GM19025 (cell line): ENCODE data around the gene TRUB1.
"Not testable (repeated sequence)": the region's sequence is repeated elsewhere in the genome, so short reads cannot be mapped to it uniquely, and the experiment has no call there.

Experiments
- ATAC-seq: cut with Tn5 transposase; IDR thresholded peaks from one replicate; pipeline ENCODE4 v1.9.1; 2021; ENCODE audit warnings: mild to moderate bottlenecking, low read depth, moderate library complexity; ENCODE audit not compliant: unreplicated experiment

Gene TRUB1

DNA sequence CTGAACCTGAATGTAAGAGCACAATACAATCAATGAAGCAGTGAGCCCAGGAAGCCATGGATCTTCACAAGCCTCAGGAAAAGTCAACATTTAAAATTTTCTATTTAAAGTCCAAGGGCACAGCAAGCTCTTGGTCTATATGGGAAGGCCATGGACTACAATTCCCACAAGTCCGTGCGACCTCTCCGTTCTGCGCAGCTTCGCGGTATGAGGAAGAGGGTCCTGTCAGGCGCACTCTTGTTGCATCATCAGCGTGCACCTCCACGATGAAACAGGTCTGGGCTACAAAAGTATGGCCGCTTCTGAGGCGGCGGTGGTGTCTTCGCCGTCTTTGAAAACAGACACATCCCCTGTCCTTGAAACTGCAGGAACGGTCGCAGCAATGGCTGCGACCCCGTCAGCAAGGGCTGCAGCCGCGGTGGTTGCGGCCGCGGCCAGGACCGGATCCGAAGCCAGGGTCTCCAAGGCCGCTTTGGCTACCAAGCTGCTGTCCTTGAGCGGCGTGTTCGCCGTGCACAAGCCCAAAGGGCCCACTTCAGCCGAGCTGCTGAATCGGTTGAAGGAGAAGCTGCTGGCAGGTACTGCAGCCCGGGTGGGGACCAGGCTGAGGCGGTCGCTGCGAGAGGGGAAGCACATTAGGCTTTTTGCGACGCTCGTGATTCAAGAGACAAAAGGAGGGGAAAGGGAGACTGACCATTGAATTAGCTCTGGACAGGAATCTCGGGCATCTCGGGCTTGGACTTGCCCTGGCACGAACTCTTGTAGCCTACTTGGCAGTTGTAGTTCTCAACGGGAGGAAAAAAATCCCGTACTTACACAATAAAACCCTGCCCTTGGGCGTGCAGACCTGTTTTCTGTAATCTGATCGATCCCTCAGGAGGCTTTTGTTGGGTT lies at the start of gene TRUB1:
Gene TRUB1 (plus strand): TSS at position 234 of the 894 bp plus-strand sequence. CDS start 59 bp downstream, at position 293.
- ATAC-seq: peak; percentile 100

DNA sequence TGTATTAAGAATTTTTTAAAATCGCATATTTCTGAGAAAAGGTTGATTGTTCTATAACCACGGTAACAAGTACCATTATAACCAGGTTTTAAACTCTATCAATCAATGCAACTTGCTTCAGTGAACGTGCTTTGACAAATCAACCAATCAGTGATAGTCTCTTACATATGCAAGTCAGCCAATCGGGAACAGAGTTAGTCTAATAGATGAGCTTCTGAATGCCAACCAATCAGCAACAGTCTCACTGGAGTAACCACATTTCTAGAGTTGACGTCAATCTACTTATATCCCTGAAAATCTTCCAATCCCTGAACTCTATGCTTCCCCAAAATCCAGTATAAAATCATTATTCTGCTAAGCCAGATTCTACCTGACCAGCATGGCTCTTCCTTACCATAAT lies 44.7 kb upstream of the TRUB1 start:
- no peak for ATAC-seq

DNA sequence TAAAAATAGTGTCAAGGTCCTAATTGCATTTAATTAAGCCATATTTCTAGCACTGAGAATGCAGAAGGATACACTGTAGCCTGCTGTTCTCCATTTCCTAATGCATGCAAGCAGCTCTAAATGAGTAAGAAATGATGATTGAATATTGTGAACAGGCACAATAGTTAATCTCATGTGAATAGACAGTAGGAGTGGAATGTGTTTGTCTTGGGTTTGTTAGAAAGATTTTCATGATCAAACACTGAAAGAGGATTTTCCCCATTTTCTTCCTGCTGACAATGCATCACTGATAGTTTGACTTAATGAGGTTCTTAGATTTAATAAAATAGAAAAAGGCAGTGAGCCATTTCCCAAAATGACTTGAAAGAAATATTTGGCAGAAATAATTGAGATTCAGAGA lies 43.1 kb upstream of the TRUB1 start:
- ATAC-seq: no peak

DNA sequence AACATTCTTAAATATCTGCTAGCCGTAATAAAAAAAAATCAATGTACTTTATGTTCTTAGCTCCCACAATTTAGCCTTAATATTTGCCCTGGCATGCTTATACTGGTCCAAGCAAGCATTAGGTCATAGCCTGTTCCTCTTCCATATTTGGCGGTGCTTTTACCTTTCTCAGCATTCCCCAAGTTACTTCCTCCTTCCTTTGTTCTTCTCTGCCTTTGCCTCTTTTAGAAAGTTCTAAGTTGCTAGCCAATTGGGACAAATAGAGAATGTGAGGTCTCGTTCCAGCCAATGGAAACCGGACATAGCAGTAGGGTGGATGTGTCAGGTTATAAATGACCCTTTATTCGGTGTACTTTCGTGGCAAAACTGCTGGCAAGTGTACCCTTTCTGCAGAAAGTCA lies 41.0 kb upstream of the TRUB1 start:
- not testable (repeated sequence) for ATAC-seq

DNA sequence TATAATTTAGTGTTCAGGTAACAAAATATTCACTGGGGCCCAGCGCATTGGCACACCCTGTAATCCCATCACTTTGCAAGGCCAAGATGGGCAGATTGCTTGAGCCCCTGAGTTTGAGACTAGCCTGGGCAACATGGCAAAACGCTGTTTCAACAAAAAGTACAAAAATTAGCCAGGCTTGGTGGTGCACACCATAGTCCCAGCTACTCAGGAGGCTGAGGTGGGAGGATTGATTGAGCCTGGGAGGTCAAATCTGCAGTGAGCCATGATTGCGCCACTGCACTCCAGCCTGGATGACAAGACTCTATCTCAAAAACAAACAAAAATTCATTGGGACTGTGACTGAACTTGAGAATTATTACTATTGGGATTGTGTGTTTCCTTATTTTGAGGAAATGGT lies 40.4 kb upstream of the TRUB1 start:
- ATAC-seq: no peak

DNA sequence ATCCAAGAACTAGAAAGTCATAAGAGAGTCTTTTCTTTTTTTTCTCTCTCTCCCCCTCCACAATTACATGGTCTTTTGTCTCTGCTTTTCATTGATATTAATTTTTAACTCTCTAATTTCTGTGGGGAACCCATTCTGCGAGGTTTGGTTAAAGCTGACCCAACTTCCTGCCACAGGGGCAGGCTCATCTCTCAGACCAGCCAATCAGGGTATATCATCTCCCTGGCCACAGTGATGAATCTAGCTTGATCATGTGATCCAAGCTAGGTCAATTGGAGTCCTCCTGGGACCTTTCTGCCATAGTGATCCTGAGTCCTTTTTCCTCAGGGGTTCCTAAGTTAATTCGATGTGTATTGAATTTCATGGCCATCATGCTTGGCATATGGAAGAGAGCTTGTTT lies 38.0 kb upstream of the TRUB1 start:
- no peak for ATAC-seq

DNA sequence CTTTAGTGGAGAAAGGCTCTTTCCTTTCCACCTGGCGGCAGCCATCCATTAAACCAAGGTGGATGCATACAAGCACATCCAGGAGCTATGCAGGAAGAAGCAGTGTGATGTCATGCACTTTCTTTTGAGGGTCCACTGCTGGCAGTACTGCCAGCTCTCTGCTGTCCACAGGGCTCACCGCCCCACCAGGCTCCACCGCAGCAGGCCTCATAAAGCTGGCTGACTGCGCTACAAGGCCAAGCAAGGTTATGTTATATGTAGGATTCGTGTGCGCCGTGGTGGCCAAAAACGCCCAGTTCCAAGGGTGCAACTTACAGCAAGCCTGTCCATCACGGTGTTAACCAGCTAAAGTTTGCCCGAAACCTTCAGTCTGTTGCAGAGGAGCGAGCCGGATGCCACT lies 37.3 kb upstream of the TRUB1 start:
- ATAC-seq: no peak

DNA sequence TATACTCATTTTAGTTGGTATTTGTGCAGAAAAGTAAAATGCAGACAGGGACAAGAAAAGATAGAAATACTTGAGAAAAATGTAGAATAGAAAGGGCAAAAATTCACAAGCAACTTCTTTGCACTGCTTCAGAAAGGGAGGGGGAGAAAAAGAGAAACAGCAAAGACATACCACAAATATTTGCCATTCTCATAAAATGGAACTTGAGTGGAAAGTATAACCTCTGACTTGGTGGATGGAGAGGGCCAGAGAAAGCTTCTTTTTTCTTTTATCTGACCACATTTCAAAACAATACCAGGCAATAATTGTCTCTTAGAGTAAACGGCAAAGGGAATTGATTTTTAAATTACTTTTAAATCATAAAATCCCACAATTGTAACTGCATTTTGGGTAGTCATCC lies 35.8 kb upstream of the TRUB1 start:
- no peak for ATAC-seq

DNA sequence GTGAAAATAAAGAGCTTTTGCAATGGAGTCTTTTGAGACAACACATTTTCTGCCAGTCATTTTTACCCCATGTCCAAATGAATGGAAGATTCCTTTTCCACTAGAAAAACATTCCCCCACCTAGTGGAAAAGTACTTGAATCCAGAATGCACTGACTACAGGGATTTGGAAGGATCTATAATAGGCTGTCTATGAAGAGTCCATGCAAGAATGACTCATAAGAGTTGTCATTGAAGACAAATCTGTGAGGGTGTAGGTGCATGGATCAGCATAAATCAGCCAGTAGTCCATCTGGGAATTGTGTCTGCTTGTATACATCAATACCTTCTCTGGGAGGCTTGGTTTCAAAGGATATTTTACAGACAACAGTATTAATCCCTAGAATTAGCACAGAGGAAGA lies 32.5 kb upstream of the TRUB1 start:
- no peak for ATAC-seq

DNA sequence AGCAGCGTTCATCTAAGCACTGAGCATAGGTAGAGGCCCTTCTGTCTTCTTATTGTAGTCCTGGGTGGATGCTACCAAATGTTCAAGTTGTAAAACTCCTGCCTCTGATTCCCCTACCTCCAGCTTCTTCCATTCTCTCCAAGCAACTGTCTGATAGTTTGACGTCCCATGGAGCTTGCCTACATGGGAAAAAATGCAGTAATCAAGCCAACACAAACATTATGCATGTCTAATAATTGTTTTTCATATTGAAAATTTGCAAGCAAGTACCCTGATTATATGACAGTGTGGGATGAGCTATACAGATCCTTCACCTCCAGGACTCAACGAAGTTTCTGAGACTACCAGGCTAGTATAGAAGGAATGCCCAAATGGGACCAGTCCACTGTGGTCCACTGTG lies 31.0 kb upstream of the TRUB1 start:
- ATAC-seq: no peak

DNA sequence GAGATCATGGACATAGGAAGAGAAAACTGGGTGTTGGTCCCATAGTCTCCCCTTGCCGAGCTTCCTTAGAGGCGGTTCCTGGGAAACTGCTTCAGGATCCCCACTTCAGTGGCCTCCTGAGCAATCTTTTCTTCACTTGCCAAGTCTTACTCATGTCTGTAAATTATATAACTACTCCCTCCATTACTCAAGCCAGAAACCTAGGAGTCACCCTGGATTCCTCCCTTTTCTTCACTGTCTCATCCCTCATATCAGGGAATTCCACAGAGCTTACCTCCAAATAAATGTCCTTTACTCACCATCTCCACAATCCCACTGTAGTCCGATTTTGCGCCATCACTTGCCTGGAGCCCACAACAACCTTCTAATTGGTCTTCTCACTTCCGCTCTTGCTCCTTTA lies 29.1 kb upstream of the TRUB1 start:
- ATAC-seq: no peak

DNA sequence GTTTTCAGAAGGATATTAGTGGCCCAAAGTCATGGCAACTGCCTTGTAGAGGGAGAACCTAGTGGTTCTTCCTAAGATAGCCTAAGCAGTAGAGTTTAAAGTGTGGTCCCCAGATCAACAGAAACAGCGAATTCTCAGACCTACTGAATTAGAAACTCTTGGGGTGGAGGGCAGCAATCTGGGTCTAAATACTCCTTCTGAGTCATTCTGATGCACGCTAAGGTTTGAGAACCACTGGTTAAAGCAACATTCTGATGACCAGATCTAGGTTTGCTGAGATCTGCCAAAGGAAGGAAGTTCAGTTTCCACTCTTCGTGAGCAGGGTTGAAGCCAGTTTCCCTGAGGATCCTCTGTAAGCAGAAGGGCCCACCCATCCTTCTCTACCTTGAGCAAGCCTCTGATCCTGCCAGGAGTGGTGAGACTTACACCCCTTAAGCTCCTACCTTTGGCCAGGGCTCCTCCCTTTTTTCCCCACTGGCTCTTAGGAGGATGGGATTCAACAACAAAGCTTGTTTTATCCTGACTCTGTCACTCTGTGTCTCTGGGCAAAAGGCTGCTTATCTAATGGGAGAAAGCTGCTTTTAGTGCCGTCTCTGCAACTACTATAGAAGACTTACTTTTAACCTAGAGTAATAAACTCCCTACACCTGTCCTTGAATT lies 26.8 kb upstream of the TRUB1 start:
- ATAC-seq: peak; percentile 43

DNA sequence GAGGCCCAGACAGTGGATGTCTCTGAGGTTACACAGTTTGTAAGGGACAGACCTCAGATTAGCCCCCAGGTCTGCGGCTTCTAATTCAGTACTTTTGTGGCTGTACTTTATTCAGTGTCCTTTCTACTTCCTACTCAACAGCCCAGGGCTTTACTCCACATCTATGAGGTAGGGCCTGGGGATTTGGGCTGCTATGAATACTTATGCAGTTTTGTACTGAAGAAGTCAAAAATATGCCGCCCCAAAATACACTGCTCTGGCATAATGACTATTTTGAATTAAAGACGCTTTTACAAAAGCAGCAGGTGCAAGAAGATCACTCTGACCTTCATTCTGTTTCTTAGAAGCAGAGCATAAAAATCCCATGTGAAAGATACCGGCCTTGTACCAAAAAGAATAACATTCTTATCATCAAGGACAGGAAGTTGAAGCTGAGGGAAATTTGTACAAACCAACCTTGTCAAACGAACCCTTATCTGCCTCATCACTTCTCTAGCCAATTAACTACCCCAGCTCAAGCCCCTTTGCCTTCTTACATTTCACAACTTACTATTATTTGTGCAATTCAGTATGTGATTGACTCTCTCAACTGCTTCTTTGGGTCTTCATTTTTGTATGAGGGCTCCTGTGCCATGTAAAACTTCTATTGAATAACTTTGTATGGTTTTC lies 26.1 kb upstream of the TRUB1 start:
- ATAC-seq: no peak

DNA sequence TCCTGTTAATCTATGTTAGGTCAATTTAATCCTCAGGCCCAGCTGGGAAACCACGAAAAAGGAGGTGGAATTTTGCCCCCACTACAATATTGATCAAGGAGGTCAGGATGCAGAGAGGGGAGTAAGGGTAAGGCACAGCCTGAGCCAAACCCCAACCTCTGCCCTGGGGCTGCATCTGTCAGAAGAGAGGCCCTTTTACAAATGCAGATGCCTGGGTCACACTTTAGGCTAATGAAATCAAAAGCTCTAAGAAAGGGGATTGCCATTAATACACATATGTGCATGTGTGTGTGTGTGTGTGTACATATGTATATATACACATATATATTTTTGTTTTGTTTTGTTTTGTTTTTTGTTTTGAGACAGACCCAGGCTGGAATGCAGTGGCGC lies 25.5 kb upstream of the TRUB1 start:
- ATAC-seq: no peak

DNA sequence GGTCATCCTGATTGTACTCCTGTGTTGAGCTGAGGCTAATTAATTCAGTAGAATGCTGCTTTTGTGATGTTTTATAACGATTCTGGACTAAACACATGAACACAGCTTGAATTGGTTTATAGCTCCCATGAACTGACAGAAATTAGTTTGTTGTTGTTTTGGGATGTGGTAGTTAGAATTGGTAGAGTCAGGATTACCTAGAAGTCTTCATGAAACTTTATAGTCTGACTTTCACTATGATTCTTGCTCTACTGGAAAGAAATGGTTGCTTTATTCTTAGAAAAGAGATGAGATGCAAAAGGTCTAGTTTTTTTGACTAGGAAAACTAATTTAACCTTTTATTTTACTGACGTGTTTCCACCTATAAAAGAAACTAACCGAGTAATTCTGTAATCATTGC lies 23.4 kb upstream of the TRUB1 start:
- no peak for ATAC-seq

DNA sequence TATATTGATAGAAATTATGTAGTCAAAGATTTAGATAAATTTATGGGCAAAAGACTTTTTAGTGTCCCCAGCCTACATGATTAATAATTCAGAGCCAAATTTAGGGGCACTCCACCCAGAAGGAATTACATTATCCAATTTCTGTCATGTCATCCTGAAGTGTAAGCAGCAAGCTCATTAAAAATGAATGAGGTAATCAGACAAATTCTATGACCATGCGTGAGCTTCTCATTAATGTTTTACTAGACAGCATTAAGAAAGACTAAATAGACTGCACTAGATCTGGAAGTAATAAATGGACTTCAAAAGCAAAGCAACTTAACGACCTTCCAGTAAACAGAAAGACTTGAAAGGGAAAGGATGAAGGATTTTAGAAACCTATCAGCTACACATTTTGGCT lies 22.7 kb upstream of the TRUB1 start:
- ATAC-seq: no peak

DNA sequence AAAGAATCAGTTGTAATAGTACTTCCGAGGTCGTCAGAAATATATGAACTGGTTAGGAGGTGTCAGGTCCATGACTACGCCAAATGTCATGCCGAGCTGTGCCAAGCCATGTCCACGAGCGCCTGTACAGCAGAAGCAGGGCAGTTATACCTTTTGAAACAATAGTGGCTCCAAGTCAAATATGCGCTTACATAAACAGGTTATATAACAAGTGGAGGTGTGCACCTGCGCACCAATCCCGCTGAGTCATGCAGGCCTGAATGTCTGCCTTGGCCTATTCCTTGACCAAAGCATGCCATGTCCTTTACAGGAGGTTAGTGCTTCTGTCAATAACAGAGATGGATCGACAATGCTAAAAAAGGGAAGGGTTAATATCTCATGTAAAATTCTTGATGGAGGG lies 21.3 kb upstream of the TRUB1 start:
- ATAC-seq: no peak

DNA sequence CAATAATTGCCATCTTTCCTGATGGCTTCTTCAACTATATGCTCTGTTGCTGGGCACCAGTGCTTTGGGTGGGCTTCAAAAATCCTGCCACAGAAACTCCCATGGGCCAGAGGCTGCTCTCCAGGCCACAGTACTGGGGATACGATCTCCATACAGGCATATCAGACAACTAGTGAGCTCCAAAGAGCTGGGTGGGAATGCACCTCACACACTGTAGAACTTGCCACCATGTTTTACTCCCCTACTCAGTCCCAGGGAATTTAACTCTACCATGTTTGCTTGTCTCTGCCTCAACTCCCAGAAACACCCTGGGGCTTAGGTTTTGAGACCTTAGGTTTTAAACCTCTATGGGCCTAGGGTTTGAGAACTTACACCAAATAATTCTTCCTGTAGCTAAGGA lies 20.5 kb upstream of the TRUB1 start:
- ATAC-seq: no peak

DNA sequence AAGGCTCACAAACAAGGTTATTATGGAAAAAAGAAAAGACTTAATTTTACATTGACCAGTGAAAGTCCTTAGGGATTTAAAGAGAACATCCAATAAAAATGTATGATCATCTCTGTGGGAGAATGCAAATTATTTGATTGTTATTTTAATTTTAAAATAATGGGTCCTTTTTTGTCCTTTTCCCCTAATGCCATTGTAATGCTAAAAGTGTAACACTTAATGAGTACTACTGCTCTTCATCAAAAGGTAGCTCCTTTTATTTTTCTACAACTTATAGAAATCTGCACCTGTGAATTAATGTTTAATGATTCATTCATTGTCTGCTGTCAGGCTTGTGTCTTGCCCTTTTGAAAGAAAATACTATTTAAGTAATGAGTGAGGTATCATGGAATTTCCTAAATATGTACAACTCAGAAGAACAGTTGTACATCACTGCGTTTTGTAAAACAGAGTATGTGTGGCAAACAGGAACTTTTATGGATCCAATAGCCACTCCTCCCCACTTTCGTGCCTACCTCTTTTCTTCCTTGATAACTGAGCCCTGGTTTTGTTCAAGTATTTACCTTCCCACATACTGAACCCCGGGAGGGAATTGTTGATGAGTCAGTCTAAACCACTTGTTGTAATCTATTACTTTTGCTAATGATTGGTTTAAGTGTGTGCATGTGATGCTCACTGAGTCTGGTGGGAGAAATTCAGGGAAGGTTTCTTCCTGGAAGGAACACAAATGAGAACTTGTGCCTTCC lies 19.9 kb upstream of the TRUB1 start:
- ATAC-seq: no peak

DNA sequence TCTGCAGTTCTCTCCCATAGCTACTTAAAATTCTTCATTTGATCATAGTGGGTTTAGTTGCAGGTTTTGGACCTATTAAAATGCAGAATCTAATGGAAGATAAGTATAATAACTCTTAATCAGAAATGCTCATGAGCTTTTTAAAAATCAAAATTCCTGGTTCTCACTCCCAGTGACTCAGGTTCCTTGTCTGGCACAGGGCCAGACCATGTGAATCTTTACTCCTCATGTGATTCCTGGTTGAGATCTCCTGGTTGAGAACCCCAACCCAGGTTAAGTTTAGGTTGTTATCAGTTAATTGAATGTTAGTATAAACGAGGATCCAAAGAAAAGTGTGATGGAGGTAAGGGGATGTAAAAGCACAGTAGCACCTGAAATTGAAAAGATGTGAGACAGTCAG lies 17.5 kb upstream of the TRUB1 start:
- no peak for ATAC-seq

DNA sequence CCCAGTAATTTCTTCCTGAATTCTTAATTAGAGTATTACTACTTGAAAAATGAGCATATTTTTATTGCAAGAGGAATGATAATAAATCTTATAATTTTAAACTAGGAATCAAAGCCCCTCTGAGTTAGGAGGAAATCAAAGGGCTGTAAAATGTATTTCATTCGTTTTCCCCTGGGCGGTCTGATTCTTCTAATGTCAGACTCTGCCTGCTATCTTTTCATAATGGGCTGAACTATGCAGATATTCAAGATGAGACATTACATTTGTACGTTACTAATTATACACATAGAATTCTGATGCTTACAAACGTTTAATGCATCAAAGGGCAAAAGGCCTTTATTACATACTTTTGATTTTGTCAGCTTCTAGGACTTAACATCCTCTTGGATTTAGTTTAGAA lies 16.0 kb upstream of the TRUB1 start:
- ATAC-seq: no peak
